GM12875 (cell line): Measurements from ENCODE around the gene REC8.

Experiments used
- H3K4me3 ChIP-seq: one replicate; pipeline ENCODE4 v1.5.1; 2011; ENCODE audit warnings: low read depth, low read length, control low read depth
- CTCF ChIP-seq: IDR thresholded peaks from 2 replicates; pipeline ENCODE4 v1.5.1; 2011; ENCODE audit warnings: low read depth, mild to moderate bottlenecking, control low read depth, inconsistent platforms, low read length, moderate library complexity, borderline replicate concordance; ENCODE audit not compliant: insufficient read depth

The REC8 gene

GRCh38 chr14:24129410-24129998, 42.4 kb upstream of the REC8 start:
- H3K4me3 ChIP-seq, result no peak overlapping the region
- TF ChIP-seq CTCF, result no peak

- no peak within 1 kb of the TSS for H3K4me3 ChIP-seq
- TF ChIP-seq CTCF, result no peak
Measured at GRCh38 chr14:24130380-24130716, 41.5 kb upstream of the REC8 start, which contains the start of gene FITM1. FITM1 (plus strand) TSS chr14:24130659; CDS start chr14:24131564, 905 bp downstream.

DNA sequence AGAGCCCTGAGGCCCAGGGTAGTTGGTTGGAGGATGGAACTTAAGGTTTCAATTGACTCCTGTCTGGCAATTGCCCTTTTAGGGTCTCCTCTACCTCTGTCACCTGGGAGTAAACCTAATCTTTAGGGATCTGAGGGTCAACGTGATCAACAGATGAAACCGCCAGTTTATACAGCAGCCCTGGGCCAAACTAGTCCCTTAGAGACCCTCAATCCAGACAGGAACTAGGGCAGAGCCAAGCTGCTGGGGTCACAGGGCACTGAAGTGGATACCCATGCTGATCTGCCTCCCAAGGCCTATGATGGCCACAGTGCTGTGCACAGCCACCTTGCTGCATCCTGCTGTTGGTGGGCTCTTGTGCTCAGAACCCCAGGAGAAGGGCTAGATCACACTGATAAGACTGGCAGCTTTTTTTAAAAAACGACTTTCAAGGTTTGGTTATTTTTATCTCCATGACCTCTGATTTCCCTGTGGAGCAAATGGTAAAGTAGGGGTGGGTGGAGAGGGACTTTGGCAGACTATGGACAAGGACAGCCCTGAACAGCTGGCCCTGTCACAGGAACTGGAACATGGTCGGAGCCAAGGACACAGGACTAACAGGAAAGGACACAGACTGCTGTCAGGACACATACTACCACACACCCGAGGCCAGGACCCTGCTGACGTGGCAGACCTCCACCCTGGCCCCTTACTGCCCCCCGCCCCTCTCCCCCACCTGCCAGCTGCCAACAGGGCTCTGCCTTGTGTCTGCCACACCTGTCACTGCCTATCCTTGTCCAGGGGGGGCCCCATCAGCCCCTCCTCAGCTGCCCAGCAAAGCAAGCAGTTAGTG, 40.9 kb upstream of the REC8 start:
- H3K4me3 ChIP-seq, result no peak overlapping the region
- TF ChIP-seq CTCF, result no peak

DNA sequence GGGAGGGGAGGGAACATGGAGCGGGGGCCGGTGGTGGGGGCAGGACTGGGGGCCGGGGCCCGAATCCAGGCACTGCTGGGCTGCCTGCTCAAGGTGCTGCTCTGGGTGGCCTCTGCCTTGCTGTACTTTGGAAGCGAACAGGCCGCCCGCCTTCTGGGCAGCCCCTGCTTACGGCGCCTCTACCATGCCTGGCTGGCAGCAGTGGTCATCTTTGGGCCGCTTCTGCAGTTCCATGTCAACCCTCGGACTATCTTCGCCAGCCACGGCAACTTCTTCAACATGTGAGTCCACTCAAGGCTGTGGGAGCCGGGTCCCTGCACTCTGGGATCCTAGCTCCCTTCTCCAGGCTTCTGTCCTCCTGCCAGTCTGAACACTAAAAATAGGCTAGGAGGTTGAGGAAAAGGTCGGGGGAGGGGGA, 40.3 kb upstream of the REC8 start:
- TF ChIP-seq CTCF, result no peak
- H3K4me3 ChIP-seq, result no peak overlapping the region

DNA sequence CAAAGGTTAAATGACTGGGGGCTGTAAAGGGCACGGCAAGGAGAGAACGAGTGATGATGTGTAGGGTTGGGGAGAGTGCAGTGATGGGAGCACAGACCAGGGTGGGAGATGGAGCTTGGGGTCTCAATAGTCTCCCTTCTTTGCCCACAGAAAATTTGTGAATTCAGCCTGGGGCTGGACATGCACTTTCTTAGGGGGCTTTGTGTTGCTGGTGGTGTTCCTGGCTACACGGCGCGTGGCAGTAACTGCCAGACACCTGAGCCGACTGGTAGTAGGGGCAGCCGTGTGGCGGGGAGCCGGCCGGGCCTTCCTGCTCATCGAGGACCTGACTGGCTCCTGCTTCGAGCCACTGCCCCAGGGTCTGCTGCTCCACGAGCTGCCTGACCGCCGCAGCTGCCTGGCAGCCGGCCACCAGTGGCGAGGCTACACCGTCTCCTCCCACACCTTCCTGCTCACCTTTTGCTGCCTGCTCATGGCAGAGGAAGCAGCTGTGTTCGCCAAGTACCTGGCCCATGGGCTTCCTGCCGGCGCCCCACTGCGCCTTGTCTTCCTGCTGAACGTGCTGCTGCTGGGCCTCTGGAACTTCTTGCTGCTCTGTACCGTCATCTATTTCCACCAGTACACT, 39.7 kb upstream of the REC8 start:
- no peak for TF ChIP-seq CTCF
- H3K4me3 ChIP-seq, result no peak overlapping the region

DNA sequence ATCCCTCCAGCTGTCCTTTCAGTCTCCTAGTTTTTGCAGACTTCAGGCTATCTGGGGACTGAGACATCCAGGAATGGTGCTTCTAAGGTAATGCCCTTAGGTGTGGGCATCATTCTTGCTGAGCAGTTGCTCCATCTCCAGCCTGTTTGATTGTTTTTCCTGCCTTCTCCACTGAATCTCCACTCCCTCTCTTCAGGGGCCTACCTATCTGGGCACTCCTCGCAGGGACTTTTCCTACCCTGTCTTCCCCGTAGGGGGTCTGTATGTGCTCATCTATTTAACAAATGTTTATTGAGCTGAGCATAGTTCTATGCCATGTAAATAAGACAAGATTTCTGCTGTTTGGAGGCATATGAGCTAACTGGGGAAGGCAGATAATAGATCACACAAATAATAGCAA, 38.9 kb upstream of the REC8 start:
- no peak overlapping the region for H3K4me3 ChIP-seq
- TF ChIP-seq CTCF, result no peak
